GM12878 (cell line): ENCODE results near the gene SLC35C1. TPM values are rescaled to one million over a fixed set of nuclear protein-coding genes. Genes with fewer than 3 reads are reported as not detected.

Source experiments
- ATAC-seq: fragments of 200-7000 bp; cut with Tn5 transposase; 3 replicates; pipeline ENCODE4 v1.9.1; 2020; ENCODE audit warnings: mild to moderate bottlenecking, moderate library complexity
- BruUV-seq: library from RNA; stranded (reverse); fragments of 400-500 nt; replicated peaks from 2 replicates; lab custom pipeline; 2021; lab: Mats Ljungman, UMichigan
- CTCF ChIA-PET: fragments of 300-600 bp; sonication (Branson Sonifier 250); formaldehyde crosslinking; extraction: SDS; loops from one replicate; lab custom pipeline; 2021; ENCODE audit warnings: inconsistent platforms; lab: Yijun Ruan, JAX
- POLR2A ChIA-PET: fragments of 350-600 bp; formaldehyde crosslinking; extraction: SDS; loops from one replicate; lab custom pipeline; 2021; ENCODE audit warnings: inconsistent platforms; lab: Charles Lee
- RAD21 ChIA-PET: fragments of 300-600 bp; sonication (Branson Sonifier 250); formaldehyde crosslinking; loops from one replicate; lab custom pipeline; 2023; ENCODE audit warnings: antibody characterized with exemption; ENCODE audit not compliant: unreplicated experiment; lab: Charles Lee
- SMC1A ChIA-PET: fragments of 300-600 bp; sonication (Branson Sonifier 250); formaldehyde crosslinking; loops from one replicate; lab custom pipeline; 2023; ENCODE audit not compliant: unreplicated experiment, uncharacterized antibody; lab: Charles Lee
- DNase-seq: peaks from one replicate; pipeline ENCODE4 v3.0.0-alpha.2; 2011; ENCODE audit warnings: low read depth, low spot score
- FAIRE-seq: peaks from 3 replicates; lab custom pipeline; 2011; peaks lifted over from hg19 to GRCh38; lab: Jason Lieb, UNC
- H2AFZ ChIP-seq: 2 replicates; pipeline ENCODE4 v1.6.0; 2011; ENCODE audit warnings: low read depth, low read length, control low read depth; ENCODE audit not compliant: control insufficient read depth
- H3K27ac ChIP-seq: 2 replicates; pipeline ENCODE4 v1.5.1; 2011; ENCODE audit warnings: control low read depth; ENCODE audit not compliant: control insufficient read depth, insufficient read depth
- H3K27me3 ChIP-seq, 2 experiments: replicated peaks in 1 of 2; 2 replicates each; pipeline versions ENCODE4 v1.6.0 to v1.6.1; 2011; ENCODE audit warnings: low read length in 1 of 2; ENCODE audit not compliant: control insufficient read depth in 2 of 2, insufficient read depth in 2 of 2
- H3K36me3 ChIP-seq, 2 experiments: 2 replicates each; pipeline ENCODE4 v1.5.1; 2011; ENCODE audit warnings: low read length in 1 of 2; ENCODE audit not compliant: control insufficient read depth in 2 of 2, insufficient read depth in 2 of 2
- H3K4me1 ChIP-seq: 2 replicates; pipeline ENCODE4 v1.6.1; 2011; ENCODE audit warnings: mild to moderate bottlenecking, low read length, moderate library complexity, mixed read lengths; ENCODE audit not compliant: control insufficient read depth, insufficient read depth
- H3K4me2 ChIP-seq: 2 replicates; pipeline ENCODE4 v1.6.0; 2011; ENCODE audit warnings: control low read depth; ENCODE audit not compliant: control insufficient read depth, insufficient read depth
- H3K4me3 ChIP-seq: fragments of 200-600 bp; sonication (generic); 2 replicates; pipeline ENCODE4 v1.5.1; 2016
- H3K79me2 ChIP-seq: 2 replicates; pipeline ENCODE4 v1.6.0; 2011; ENCODE audit warnings: low read length; ENCODE audit not compliant: control insufficient read depth, insufficient read depth
- H3K9ac ChIP-seq: 2 replicates; pipeline ENCODE4 v1.8.0; 2011; ENCODE audit warnings: low read length, control low read depth, mixed read lengths; ENCODE audit not compliant: control insufficient read depth, insufficient read depth
- H3K9me3 ChIP-seq: replicated peaks from 3 replicates; pipeline ENCODE4 v1.5.1; 2011; ENCODE audit warnings: mild to moderate bottlenecking, low read length; ENCODE audit not compliant: control insufficient read depth, insufficient read depth
- H4K20me1 ChIP-seq: 2 replicates; pipeline ENCODE4 v1.6.0; 2011; ENCODE audit not compliant: control insufficient read depth, insufficient read depth
- BCL3 ChIP-seq: IDR thresholded peaks from 2 replicates; pipeline ENCODE4 v1.6.1; 2011; ENCODE audit warnings: borderline replicate concordance, low read depth, mild to moderate bottlenecking, moderate library complexity, low read length; ENCODE audit not compliant: insufficient read depth, poor library complexity, severe bottlenecking
- BHLHE40 ChIP-seq, 2 experiments: fragments of 450-650 bp in 1 of 2; IDR thresholded peaks; 2 replicates each; pipeline ENCODE4 v1.6.1; 2011 to 2017; ENCODE audit warnings: low read depth in 2 of 2, borderline replicate concordance in 1 of 2, improper control_type of control experiment in 1 of 2, low read length in 1 of 2, mild to moderate bottlenecking in 1 of 2
- NFYA ChIP-seq: IDR thresholded peaks from 2 replicates; pipeline ENCODE4 v1.6.1; 2011; ENCODE audit warnings: low read depth, mild to moderate bottlenecking, low read length, improper control_type of control experiment, borderline replicate concordance
- NR2F1 ChIP-seq: fragments of 450-650 bp; conservative IDR thresholded peaks from 2 replicates; pipeline ENCODE4 v1.6.1; 2017; ENCODE audit warnings: mild to moderate bottlenecking
- PRDM15 ChIP-seq: fragments of 450-650 bp; formaldehyde crosslinking; IDR thresholded peaks from 2 replicates; pipeline ENCODE4 v1.4.0; 2020; ENCODE audit warnings: mild to moderate bottlenecking, moderate library complexity
- RELB ChIP-seq: fragments of 450-650 bp; IDR thresholded peaks from 2 replicates; pipeline ENCODE4 v1.6.1; 2017; ENCODE audit warnings: low read depth, mild to moderate bottlenecking, moderate library complexity
- SIN3A ChIP-seq: IDR thresholded peaks from 2 replicates; pipeline ENCODE4 v1.6.1; 2012; ENCODE audit warnings: low read depth, low read length, improper control_type of control experiment
- SMAD1 ChIP-seq: fragments of 450-650 bp; IDR thresholded peaks from 2 replicates; pipeline ENCODE4 v1.6.1; 2018; ENCODE audit warnings: mild to moderate bottlenecking, low read depth; ENCODE audit not compliant: partially characterized antibody
- STAT1 ChIP-seq: fragments of 450-650 bp; conservative IDR thresholded peaks from 2 replicates; pipeline ENCODE4 v1.6.1; 2014; ENCODE audit warnings: antibody characterized with exemption, mild to moderate bottlenecking
- TAF1 ChIP-seq: IDR thresholded peaks from 2 replicates; pipeline ENCODE4 v1.6.1; 2011; ENCODE audit warnings: mild to moderate bottlenecking, low read depth, low read length, borderline replicate concordance
- TARDBP ChIP-seq: IDR thresholded peaks from 2 replicates; pipeline ENCODE4 v1.6.1; 2016; ENCODE audit warnings: borderline replicate concordance
- WGBS: methylation state at CpG from one replicate; pipeline ENCODE4 v1.1.6; 2016; ENCODE audit warnings: low lambda C conversion rate; ENCODE audit not compliant: insufficient replicate concordance, insufficient coverage; ENCODE audit errors: missing lambda C conversion rate; 5-methylcytosine and 5-hydroxymethylcytosine counted together
- in situ Hi-C: fragments of 300-500 bp; cut with MboI; formaldehyde crosslinking; loops from 9 replicates; pipeline ENCODE4 v1.14.3; 2018; ENCODE audit warnings: mixed read lengths
- intact Hi-C: fragments of 100-400 bp; cut with micrococcal nuclease; formaldehyde crosslinking; loops from one replicate; pipeline ENCODE4 v1.14.2; 2022; ENCODE audit not compliant: unreplicated experiment
- polyA plus RNA-seq, 11 experiments: library from polyadenylated mRNA; depleted of rRNA in 4 of 11; unstranded in 6 of 11; stranded (reverse) in 5 of 11; fragments of >200 nt; fragmentation: Nextera tagmentation in 4 of 11; fragmentation: Illumina TruSeq in 1 of 11; extraction: Ambion mirVana in 4 of 11; extraction: Trizol in 1 of 11; gene quantifications; 1 replicate in 1 of 11; 2 replicates in 10 of 11; pipeline versions ENCODE4 v1.2.1 to v1.2.3, GENCODE V29; 2011 to 2016; ENCODE audit warnings: inconsistent platforms in 2 of 11, missing spikeins in 2 of 11, low read depth in 1 of 11
- total RNA-seq, 4 experiments: library from RNA; depleted of rRNA in 3 of 4; stranded (reverse); fragments of >200 nt in 3 of 4; fragmentation: Illumina TruSeq in 1 of 4; extraction: Trizol in 1 of 4; gene quantifications; 2 replicates each; pipeline versions ENCODE4 v1.2.1 to v1.2.3, GENCODE V29; 2013 to 2021

Gene SLC35C1
- total and polyA plus RNA-seq, 10 of the 15 experiments (the other 5 are each of a cell fraction or from before 2014, with no cell fraction given), result 0.55 to 9.7 (median 4.3) TPM

- no peaks in the 10 kb centered on the region for H3K79me2 ChIP-seq
- CTCF ChIA-PET, result no interaction called here
- H3K27me3 ChIP-seq, result peaks cover 0 to 1% of the 10 kb centered on the region in 2 experiments; a peak in 1 of 4 replicates
- no TSS peak for BruUV-seq
- H3K27ac ChIP-seq, result no peak overlapping the region
- H3K9me3 ChIP-seq, result no peaks in the 10 kb centered on the region
- no peaks in the 10 kb centered on the region for H3K36me3 ChIP-seq
- POLR2A ChIA-PET, result no interaction called here
- ATAC-seq (no peak), DNase-seq (no peak), FAIRE-seq (no peak)
- H3K4me1 ChIP-seq, result no peaks in the 10 kb centered on the region
- H3K4me3 ChIP-seq, result no peak overlapping the region
- TF ChIP-seq STAT1, result no peak
- TF ChIP-seq SMAD1, result no peak
- no peak for TF ChIP-seq BHLHE40 (IDR thresholded peaks at IDR 0.05; ENCODE audit: borderline replicate concordance in 1 of 2, low read depth in 2 of 2, low read length in 1 of 2)
- TF ChIP-seq PRDM15, result no peak
- no peak for TF ChIP-seq NFYA
- no peak for TF ChIP-seq TARDBP
- TF ChIP-seq NR2F1, result no peak
- no peak for TF ChIP-seq SIN3A
- TF ChIP-seq RELB, result no peak
- TF ChIP-seq BCL3, result no peak
- TF ChIP-seq TAF1, result no peak
- H3K9ac ChIP-seq, result no peak overlapping the region
- SMC1A ChIA-PET, result no interaction called here
- intact Hi-C loops, result no loop called here
- RAD21 ChIA-PET, result no interaction called here
- H4K20me1 ChIP-seq, result no peaks in the 10 kb centered on the region
- H2AFZ ChIP-seq, result no peak overlapping the region
- WGBS, result 3% methylated on average over 7 of the region's 7 CpGs
- no peak overlapping the region for H3K4me2 ChIP-seq
- in situ Hi-C loops, result no loop called here
Observed at GRCh38 chr11:45757672-45758071, 47.3 kb upstream of the SLC35C1 start.
